GM12878 (cell line): Measurements from ENCODE around the gene IL17RB.

Source experiments
- JUND ChIP-seq: IDR thresholded peaks from 2 replicates; pipeline ENCODE4 v1.6.1; 2012; ENCODE audit warnings: low read depth, mild to moderate bottlenecking, low read length, improper control_type of control experiment, moderate library complexity
- NFYB ChIP-seq: IDR thresholded peaks from 2 replicates; pipeline ENCODE4 v1.6.1; 2011; ENCODE audit warnings: low read depth, mild to moderate bottlenecking, low read length, improper control_type of control experiment, moderate library complexity; ENCODE audit not compliant: insufficient read depth
- POLR2AphosphoS5 ChIP-seq: IDR thresholded peaks from 2 replicates; pipeline ENCODE4 v1.6.1; 2011; ENCODE audit warnings: mild to moderate bottlenecking, low read length, inconsistent platforms
- RCOR1 ChIP-seq: conservative IDR thresholded peaks from 2 replicates; pipeline ENCODE4 v1.6.1; 2012; ENCODE audit warnings: low read depth, low read length, improper control_type of control experiment

GRCh38 chr3:53842436-53843194 is 3.8 kb upstream of the IL17RB start:
- no peak for TF ChIP-seq POLR2AphosphoS5
- no peak for TF ChIP-seq JUND
- no peak for TF ChIP-seq RCOR1
- TF ChIP-seq NFYB = no peak
